Astrocyte of the spinal cord (primary cell): ENCODE results near the gene ATOH1.
A peak's percentile ranks its signal among the peaks of the same experiment; 100 is the strongest.

Experiments used
- DNase-seq: peaks from one replicate; pipeline ENCODE4 v3.0.0; 2011; ENCODE audit warnings: low read depth, low spot score
- H3K4me3 ChIP-seq: 2 replicates; pipeline ENCODE4 v1.5.1; 2011; ENCODE audit warnings: low read depth, mild to moderate bottlenecking, low read length, moderate library complexity
- in situ Hi-C: cut with HindIII; loops from 2 replicates; pipeline ENCODE4 v1.10.0; 2017; ENCODE audit warnings: low sequenced_read_pairs
- TF ChIP-seq, protein P1 (sequence below): IDR thresholded peaks from 2 replicates; pipeline ENCODE4 v1.5.1; 2012; ENCODE audit warnings: low read depth, mild to moderate bottlenecking, low read length, inconsistent platforms

Gene ATOH1, protein sequence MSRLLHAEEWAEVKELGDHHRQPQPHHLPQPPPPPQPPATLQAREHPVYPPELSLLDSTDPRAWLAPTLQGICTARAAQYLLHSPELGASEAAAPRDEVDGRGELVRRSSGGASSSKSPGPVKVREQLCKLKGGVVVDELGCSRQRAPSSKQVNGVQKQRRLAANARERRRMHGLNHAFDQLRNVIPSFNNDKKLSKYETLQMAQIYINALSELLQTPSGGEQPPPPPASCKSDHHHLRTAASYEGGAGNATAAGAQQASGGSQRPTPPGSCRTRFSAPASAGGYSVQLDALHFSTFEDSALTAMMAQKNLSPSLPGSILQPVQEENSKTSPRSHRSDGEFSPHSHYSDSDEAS

DNA sequence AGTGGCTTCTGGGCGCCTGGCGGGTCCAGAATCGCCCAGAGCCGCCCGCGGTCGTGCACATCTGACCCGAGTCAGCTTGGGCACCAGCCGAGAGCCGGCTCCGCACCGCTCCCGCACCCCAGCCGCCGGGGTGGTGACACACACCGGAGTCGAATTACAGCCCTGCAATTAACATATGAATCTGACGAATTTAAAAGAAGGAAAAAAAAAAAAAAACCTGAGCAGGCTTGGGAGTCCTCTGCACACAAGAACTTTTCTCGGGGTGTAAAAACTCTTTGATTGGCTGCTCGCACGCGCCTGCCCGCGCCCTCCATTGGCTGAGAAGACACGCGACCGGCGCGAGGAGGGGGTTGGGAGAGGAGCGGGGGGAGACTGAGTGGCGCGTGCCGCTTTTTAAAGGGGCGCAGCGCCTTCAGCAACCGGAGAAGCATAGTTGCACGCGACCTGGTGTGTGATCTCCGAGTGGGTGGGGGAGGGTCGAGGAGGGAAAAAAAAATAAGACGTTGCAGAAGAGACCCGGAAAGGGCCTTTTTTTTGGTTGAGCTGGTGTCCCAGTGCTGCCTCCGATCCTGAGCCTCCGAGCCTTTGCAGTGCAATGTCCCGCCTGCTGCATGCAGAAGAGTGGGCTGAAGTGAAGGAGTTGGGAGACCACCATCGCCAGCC lies at the start of gene ATOH1:
TSS of gene ATOH1 (plus strand) at position 422 of the 663 bp plus-strand sequence. CDS start at position 596, 174 bp downstream.
- H3K4me3 ChIP-seq = peak within 1 kb of the TSS; percentile 27
- in situ Hi-C loops = no loop called here
- no peak for DNase-seq
- TF ChIP-seq, protein P1, sequence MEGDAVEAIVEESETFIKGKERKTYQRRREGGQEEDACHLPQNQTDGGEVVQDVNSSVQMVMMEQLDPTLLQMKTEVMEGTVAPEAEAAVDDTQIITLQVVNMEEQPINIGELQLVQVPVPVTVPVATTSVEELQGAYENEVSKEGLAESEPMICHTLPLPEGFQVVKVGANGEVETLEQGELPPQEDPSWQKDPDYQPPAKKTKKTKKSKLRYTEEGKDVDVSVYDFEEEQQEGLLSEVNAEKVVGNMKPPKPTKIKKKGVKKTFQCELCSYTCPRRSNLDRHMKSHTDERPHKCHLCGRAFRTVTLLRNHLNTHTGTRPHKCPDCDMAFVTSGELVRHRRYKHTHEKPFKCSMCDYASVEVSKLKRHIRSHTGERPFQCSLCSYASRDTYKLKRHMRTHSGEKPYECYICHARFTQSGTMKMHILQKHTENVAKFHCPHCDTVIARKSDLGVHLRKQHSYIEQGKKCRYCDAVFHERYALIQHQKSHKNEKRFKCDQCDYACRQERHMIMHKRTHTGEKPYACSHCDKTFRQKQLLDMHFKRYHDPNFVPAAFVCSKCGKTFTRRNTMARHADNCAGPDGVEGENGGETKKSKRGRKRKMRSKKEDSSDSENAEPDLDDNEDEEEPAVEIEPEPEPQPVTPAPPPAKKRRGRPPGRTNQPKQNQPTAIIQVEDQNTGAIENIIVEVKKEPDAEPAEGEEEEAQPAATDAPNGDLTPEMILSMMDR = no peak

DNA sequence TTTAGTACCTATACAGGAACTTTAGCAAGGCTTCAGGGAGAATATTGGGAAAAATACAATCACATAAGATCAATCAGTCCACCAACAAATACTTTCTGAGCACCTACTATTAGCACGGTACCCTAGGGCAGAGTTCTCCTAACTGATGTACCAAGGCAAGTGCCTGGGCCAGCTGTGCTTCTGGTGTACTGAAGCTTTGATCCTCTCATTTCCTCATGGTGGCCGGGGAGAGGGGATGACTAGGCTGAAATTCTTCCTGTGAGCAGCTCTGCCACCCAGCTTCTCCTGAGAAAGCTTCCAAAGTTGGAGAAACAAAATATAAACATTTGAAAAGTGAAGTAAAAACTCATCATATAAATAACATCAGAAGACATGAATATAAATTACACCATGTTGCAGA lies 49.3 kb upstream of the ATOH1 start:
- TF ChIP-seq, protein P1 = no peak
- in situ Hi-C loops = no loop called here

DNA sequence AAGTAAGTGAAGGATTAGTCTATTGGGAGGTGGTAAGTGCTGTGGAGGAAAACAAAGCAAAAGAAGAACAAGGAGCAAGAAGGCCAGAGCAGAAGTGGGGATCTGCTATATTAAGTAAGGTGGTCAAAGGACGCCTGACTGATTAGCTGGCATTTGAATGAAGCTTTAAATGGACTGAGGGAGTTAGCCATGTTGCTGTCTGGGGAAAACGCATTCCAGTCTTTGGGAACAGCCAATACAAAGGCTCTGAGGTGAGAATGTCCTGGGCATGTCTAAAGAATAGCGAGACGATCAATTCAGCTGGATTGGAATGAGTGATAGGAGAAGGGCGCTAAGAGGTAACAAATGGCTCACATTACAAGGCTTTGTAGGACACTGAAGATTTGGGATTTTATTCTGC lies 48.5 kb upstream of the ATOH1 start:
- in situ Hi-C loops = no loop called here

More for the DNA sequence above, 49.3 kb upstream of the ATOH1 start:
- H3K4me3 ChIP-seq = no peak overlapping the region
- DNase-seq = no peak

DNA sequence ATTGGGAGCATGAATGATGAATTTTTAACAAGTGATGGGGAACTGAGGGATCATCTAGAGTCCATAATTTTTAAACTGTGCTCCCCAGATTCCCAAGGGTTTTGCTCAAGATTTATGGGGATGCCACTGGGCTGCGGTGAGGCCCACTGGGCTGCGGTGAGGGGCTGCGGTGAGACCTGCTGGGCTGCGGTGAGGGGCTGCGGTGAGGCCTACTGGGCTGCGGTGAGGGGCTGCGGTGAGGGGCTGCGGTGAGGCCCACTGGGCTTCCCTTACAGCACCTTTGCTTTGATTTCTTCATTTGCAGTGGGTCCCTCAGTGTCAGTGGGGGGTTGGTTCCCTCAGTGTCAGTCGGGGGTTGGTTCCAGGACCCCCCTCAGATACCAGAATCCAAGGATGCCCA lies 47.4 kb upstream of the ATOH1 start:
- TF ChIP-seq, protein P1 = no peak
- DNase-seq = no peak
- in situ Hi-C loops = no loop called here
- no peak overlapping the region for H3K4me3 ChIP-seq

More for the DNA sequence above, 48.5 kb upstream of the ATOH1 start:
- H3K4me3 ChIP-seq = no peak overlapping the region
- no peak for DNase-seq
- TF ChIP-seq, protein P1 = no peak

DNA sequence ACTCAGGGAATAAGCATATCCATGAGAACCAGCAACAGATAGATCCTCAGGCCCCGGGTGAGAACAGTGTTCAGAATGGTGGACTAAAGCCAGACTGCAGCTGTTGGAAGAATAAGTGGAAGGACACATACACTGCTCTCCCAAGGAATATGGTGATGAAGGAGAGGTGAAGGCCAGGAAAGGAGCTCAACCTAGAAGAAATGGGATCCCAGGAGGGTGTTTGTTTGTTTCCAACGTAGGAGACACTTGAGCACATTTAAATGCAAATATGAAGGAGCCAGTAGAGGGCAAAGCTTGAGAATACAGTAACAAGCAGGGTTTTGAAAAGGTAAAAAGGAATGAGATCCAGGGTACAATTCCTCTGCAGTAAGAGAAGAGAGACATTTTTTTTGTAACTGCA lies 42.4 kb upstream of the ATOH1 start:
- DNase-seq = no peak
- in situ Hi-C loops = no loop called here
- H3K4me3 ChIP-seq = no peak overlapping the region
- TF ChIP-seq, protein P1 = no peak

DNA sequence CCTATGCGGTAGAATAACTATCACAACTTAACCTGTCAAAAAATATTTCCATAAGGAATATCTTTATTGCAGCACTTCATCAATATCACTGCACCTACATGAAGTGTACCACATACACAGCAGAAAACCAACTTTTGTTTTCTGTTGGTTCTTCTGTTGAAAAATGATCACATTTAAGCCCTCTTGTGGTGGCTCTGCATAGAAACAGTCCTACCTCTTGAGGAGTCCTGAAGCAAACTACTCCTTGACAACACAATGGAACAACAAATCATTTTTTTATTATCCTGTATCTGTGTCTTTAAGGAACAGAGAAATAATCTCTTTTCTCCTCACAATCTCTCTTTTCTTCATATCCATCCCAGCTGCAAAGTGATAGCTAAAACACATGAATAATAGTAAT lies 39.8 kb upstream of the ATOH1 start:
- DNase-seq = peak; percentile 38
- TF ChIP-seq, protein P1 = peak; percentile 63
- no peak overlapping the region for H3K4me3 ChIP-seq
- in situ Hi-C loops = no loop called here
